ENCODE results near the gene UROS.

UROS gene

DNA sequence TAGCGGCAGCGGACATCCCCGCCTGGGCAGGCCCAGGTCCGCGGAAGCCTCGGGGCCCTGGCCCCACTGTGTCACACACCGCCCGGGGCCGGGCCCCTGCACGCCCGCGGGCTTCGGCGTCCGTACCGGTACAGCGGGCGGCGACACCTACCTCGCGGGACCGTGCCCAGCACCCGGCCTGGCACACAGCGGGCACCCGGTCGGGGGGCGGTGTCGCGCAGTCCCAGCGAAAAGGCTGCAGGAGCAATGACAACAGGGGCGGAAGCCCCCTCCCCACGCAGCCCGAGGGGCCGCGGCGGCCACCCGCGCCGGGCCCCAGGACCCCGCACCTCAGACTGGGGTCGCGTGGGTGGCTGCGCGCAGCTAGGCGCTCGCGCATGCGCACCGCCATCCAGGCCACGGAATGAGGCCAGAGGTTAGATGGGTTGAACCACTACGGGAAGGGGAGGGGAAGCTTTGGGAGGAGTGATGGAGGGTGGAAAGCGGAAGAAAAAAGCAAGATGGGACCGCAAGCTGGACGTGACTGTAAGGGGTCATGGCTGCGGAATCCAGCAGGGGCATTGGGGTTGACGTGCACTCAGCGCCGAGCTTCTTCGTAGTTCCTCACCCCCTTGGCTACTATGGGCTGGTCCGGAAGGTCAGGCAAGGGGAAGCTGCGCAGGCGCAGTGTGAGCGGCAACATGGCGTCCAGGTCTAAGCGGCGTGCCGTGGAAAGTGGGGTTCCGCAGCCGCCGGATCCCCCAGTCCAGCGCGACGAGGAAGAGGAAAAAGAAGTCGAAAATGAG lies at the start of gene UROS, which contains the start of gene BCCIP:
Gene UROS (minus strand): TSS at position 381 of the 785 bp plus-strand sequence. CDS start 6,759 bp downstream, outside the sequence.
Gene BCCIP (plus strand): TSS at position 669 of the 785 bp plus-strand sequence. CDS start 12 bp downstream, at position 681.
- peak; percentile 94 for DNase-seq (ENCODE audit: low spot score)

DNA sequence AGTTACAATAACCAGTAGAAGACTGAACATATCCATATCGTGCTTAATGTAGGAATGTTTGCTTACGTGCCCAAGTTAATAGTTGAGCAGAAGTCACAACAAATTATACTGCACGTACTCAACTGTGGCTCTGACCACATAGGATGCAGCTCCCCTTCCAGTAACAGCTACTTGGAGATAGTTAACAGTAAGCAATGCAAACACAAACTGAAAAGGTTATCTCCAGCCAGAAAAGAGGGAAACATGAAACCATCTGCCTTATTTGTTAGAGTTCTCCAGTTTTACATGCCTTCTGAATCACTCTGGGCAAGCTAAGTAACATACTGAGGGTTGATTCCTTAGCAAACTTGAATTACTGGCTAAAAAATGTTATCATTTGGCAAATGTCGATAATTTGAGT lies 48.3 kb upstream of the UROS start:
- DNase-seq (ENCODE audit: low spot score), result no peak

DNA sequence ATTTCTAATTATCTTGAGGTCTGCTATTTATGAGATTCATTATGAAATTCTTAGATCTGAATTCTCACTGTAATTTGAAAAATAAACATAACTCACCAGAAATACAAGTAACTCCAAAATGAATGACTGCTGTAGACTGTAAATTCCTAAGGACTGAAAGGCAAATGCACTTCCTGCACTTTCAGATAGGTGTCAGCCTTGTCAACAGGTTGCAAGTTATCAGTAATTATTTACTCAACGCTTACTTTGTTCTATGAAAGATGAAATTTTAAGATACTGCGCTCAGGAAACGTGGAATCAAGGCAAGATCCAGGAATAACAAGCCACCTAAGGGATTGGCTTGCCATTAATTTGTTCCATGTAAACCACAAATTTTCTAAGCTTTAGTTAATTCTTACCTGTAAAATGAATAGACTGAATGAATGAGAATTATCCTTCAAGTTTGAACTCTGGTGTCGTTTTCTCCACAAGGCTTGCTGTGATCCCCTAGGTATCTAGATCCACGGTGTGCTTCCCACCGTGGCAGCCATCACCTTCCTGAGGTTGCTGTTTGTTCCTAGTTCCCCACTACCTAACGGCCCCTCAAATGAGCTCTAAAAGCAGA lies 45.4 kb upstream of the UROS start:
- peak; percentile 17 for DNase-seq (ENCODE audit: low spot score)

DNA sequence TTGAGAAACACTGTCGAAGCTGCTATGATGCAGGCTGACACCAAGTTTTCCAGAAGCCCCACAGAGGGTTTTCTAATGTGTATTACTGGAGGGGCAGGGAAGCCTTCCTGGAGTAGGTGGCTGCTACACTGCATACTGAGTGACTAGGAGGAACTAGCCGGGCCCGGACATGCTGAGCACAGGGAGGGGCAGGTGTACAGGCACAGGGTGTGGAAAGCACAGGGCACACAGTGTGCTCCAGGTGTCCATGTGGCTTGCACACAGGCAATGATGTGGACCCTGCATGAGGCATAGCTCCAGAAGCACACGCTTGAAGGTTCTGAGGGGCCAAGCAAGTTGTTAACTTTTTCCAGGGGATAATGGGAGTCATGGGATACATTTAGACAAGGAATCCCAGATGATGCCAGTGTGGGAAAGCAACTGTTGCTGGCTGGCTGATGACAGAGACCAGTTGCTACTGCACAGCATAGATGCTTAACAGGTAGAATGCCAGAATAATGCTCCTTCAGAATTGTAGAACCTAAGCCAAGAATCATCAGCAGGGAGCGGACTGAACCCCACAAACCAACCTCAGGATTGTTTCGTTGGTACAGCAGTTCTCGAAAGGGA lies 43.5 kb upstream of the UROS start:
- DNase-seq (ENCODE audit: low spot score), result no peak

DNA sequence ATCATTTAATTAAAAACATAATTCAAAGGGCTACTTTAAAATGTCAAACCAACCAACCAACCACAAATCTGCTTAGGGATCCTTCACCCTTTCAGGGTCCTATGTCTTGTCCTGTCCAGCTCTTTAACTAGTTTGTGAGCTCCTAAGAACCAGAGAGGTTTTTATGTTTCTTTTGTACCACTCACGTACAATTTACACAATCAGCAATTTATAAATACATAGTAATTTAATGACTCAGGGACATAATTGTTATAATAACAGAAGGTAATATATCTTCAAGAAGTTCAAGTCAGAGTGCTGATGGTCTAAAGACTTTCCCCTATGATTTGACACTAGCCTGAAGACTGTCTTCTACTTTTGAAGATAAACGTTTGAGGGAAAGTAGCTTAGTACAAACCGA lies 42.1 kb upstream of the UROS start:
- DNase-seq (ENCODE audit: low spot score), result no peak

DNA sequence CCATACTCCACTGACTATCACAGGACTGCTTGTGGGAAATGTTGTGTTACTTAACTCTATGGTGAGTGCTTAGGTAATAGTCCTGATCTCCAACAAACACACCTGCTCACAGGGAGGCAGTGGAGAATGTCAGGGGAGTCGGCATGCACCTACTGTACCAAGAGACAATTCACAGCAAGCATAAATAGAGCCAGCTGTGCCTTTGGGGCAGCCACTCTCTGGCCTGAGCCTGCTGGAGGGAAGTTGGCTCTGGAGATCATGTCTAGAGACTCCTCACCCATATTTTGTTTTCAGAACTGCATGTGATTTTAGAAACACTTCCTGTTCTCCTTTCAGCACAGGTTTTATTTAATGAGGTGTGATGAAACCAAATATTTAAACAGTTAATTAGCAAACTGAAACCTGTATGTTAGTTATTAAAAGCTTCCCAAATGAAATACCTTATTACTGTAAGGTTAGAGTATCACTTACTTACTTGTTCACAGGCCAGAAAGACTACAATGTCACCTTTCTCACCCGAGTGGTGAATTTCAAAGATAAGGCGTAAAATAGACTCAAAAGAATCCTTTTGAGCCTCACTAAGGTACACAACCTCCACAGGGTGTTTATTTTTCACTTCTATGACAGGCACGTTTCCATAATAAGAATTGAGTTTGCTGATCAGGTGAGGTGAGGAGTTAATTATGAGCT lies 36.2 kb upstream of the UROS start:
- no peak for DNase-seq (ENCODE audit: low spot score)

DNA sequence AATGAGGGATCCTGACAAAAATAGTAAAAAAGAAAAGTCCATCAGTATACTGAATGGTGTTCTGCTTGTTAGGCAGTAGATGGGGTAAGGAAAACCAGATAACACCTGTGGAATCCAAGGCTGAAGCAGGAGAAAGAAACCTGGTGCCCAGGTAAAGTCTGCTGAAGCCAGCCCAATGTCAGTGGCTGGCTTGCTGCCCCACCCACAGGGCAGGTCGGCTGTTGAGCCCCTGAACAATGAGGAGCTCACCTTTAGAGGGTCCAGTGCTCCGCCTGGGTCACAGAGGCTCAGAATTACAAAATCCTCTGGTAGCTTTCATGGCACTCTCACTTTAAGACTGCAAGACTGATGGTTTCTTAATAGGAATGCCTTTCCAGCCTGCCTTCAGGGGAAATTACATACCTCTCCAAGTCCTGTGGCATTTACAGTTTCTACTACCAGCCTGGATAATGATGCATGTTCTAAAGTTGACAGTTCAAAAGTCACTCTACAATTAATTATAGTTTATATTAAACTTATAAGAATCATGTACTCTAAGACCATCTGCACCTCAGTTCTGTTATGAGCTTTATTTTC lies 34.2 kb upstream of the UROS start:
- no peak for DNase-seq (ENCODE audit: low spot score)

DNA sequence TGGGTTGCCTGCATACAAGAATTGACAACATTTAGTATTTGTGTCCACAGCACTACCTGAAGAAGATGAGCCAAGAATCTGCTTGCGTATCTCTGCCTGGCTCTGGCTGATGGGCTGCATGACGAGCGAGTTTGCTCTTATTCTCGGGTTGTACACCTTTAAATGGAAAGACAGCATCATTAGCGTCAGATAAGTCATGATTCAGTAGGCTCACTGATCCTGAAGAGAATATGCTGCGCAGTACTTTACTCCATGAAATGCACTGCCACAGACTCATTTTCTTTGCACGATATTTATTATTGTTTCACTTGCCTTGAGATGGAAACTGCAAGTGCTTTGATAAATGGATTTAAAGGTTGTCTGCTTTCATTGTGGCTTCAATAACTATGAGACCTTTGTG lies 29.4 kb upstream of the UROS start:
- DNase-seq (ENCODE audit: low spot score), result no peak

DNA sequence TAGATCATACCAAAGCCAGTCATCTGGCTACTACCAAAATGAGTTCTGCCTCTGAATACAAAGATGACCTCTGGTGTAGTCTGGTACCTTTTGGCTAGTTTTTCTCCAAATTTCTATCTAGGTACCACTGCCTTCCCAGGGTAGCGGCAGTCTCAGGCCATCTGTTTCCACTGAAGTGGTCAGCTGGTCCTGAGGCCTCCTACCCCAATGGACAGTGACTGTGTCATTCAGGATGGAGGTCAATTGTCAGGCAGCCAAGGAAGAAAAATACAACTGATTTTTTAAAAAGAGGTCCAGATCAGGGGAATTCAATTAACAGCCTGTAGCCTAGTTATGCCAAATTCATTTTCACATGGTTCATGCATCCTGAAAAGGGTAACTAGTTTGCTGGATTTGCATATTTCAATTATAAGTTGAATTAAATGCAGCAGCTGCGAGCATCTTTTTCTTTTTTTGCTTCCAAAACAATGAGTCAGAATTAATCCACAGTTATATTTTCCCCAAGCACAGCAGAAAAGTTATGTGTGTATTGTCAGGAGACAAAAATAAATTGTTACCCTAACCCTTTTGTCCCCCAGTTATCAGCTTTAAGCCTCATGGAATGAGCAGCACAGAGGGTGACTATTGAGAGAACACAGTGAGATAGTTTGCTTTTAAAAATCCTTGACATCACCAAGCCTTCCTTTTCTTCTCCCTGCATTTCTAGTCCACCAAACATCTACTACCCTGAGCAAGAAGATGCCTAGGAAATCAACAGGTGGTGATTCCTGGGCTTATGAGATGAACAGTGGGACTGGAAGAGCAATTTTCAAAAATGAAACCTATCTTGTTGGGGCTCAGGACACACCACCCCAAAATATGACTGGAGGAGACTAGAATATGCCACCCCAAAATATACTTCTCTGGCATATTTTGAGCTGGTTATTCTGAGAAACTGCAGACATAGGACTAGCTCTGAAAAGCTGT lies 28.0 kb upstream of the UROS start:
- DNase-seq (ENCODE audit: low spot score), result no peak

DNA sequence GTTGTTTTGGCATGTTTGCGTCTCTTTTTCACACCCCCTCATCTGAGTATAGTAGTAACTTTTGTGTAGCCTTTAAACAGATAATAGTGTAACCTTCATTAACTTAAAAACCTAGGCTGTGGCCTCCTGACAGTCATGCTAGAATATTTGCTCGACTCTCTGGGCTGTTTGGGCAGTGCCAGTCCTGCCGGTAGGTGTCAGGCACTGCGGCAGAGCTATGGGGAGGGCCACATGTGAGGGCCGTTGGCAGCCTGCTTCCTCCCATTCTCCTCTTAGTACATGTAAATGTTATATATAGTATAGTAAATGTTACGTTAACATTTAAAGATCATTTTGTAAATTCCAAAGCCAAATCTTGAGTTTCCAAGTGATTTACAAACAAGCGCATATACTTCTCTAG lies 26.4 kb upstream of the UROS start:
- DNase-seq (ENCODE audit: low spot score), result no peak

DNA sequence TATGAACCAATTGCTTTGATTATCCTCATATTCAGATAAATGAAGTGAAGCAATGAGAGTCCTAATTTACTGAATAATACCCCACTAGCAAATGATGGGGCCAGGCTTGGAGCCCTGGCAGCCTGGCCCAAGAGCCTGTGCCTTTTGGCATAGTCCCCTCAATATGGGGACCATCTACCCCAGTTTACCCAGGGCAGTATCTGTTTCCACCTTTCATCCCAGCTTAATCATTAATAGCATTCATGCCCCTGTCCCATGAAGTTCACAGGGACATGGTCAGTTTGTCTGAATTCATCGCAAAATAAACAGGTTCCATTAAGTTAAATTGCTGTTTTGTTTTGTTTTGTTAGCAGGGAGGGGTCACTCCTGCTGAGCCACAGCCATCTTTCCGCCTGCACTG lies 25.8 kb upstream of the UROS start:
- no peak for DNase-seq (ENCODE audit: low spot score)

DNA sequence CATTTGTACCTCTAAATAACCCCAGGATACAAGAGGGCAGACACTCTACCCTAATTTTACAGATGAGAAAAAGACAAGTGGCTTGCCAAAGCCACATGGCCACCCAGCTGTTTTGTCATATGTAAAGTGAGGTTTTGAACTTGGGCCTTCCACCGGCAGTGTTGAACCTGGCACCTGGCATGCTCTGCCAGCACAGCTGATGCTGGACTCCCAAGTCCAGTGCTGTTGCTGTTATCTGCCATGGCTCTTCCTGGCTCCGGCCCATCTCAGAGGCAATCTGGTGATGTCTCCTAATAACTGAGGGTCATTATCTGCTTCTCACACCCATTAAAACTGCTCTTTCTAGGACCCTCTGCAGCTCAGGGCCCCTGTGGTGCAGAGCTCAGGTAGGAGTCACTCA lies 25.3 kb upstream of the UROS start:
- DNase-seq (ENCODE audit: low spot score), result no peak

DNA sequence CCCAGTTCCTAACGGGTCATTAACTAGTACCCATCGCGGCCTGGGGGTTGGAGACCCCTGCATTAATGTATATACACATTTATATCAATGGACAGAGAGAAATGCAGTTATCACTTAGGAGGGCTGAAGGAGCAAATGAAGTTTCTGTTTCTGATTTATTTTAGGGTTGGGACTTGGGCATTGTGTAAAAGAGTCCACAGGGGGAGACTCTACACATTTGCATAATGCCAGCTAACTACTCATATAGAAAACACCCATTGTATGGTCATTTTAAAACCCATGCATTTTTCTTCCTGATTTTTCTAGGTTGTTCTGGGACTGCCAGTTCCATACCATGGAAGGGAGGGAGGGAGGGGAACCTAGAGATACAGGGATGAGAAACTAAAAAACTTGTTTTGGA lies 23.8 kb upstream of the UROS start:
- no peak for DNase-seq (ENCODE audit: low spot score)

DNA sequence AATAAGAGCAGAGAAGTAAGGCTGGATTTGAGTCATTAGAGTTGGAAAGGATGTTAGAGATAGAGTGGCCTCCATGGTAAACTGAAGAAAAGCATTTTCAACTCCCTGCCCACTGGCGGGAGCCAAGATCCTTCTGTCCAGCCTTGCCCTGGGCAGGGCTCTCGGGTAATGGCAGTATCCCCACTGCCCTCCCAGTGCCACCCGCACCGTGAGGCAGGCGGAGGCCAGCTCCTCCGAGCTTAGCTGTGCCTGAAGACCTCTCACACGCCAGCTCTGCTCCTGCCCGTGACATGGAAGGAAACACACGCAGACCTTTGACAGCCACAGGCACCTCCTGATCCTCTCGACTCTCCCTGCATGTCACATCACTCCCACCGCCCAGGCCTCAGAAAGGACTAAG lies 22.6 kb upstream of the UROS start:
- DNase-seq (ENCODE audit: low spot score), result no peak

DNA sequence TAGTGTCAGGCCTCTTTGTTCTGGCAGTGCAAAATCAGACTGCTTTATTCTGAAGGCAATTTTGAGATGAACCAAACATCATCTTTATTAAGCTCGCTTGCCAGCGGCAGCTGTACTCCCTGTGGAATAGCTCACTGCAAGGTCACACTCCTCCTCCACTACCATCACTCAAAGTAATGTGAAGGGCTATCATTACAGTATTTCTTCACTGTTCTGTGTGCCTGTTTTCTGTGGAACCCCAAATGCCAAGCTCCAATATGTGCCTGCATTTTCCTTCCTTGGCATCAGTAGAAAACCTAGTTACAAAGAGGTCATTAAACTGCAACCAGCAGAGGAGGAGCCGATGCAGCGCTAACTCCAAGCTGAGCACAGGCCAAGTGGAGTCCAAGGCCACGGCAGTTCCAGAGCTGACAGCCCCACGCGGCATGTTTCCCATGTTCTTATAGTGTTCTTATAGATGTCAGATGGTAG lies 21.7 kb upstream of the UROS start:
- DNase-seq (ENCODE audit: low spot score), result no peak

DNA sequence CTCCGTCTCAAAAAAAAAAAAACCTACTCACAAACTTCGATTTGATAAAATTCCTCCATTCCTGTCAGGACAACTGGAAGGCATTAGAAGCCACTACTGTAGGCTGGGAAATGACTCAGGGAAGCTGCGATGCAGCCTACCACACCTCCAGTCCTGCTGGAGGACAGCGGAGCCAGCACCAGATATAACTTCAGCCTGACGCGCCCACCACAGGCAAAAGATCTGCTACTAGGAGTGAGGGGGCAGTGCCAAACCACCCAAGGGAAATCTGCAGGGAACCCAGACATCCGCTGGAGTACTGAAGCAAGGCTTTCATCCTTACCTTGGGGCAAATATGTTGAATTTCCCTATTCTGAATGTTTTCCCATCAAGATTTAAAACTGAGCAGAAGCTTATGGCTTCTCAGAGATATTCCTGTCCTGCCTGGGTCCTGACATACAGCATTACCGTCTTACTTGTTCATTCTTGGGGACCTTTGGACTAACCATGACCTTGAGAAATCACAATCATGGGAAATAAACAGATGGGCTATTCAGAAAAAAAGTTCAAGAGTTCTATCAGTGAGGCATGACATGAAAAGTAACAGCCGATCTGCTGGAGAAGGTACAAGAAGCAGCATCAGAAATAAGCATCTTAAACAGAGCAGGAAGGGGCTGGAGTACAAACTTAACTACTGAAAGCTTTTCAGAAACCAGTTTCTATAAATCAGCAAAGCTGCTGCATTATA lies 20.7 kb upstream of the UROS start:
- no peak for DNase-seq (ENCODE audit: low spot score)

DNA sequence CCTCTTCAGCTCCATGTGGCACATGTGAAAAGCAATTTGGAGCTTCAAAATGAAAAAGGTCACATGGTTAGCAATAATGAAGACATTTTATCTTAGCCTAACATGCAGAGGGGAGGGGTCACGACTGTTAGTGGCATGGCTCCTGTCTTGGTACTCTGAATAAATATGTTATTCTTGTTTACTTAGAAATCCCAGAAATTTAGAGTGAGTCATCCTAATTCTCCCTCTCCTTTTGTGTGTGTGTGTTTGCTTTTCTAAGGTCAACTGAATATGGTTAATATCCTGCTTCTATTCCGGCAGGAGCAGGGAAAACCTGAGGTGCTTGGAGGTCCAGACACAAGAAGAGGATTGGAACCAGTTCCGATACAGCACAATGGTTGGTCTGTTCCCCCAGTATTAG lies 17.9 kb upstream of the UROS start:
- DNase-seq (ENCODE audit: low spot score), result peak; percentile 29

DNA sequence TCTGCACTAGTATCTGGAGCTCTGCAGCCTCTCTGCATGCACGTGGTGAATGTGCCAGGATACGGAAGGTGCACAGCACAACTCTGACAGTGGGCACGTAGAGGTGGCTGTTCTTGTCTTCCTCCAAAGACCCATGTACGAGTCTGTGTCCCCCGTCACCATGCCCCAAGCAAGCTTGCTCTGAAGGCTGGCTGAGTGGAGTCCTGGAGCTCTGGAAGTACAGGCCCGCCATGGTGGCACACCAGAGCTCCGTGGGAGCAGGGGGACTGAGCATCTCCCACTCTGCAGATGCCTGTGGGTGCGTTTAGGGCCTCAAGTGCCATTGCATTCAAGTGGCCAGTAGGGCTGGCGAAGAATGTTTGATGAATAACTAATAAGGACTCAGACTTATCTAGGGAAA lies 17.3 kb upstream of the UROS start:
- no peak for DNase-seq (ENCODE audit: low spot score)

DNA sequence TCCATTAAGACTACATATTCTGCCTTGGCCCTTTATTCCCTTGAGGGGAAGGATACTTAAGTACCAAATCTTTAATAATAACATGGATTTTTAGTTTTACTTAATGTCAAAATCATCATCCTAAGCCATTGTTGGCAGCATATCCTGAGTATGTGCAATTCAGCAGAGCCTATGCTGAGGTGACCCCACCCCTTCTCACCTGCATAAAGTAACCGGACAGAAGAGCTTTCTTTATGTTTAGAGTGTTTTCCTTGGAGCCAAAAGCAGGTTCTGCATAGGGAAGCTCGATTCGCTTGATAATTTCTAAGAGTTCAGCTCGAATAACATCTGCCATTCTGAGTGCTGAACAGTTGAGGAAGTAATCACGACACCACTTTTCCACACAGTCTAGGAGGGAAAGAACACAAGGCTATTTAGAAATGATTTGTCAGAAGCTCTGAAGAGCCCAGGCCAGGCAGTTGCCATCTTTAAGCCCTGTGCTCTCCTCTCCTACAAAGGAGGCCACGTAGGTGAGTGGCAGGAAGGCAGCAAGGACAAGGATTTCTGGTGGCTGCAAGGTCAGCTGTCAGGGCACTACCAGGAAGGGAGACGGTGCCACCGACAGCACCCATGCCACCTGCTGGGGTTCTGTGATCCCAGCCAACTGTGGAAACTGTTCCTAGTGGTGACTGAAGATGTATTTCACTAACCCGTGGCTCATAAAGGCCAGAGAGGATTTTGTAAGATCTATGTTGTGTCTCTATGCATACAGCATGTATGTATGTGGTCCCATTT lies 15.9 kb upstream of the UROS start:
- DNase-seq (ENCODE audit: low spot score), result no peak

DNA sequence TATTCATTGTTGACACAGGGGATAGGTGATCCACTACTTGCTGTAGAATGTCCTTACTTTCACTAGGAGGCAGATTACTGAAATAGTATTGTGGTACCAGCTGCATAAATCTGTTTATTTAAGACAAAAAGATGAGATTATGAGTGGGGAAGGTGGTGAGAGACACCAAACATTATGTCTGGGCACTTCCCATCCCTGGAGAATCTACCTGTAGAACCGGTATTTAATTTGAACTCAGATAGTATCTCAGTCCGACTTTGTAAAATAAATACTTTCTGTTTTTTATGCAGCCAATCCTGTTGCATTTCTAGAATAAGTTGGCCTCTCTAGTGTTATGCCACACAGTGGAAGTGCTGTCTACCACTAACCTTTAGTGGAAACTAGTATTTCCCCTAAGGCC lies 13.7 kb upstream of the UROS start:
- DNase-seq (ENCODE audit: low spot score), result no peak

All from hepatic stellate cell (primary cell).